PC-3 (cell line): ENCODE results near the gene COL15A1. TPM values are rescaled to one million over a fixed set of nuclear protein-coding genes. Genes with fewer than 3 reads are reported as not detected.

ENCODE experiments used
- ATAC-seq: fragments of 200-7000 bp; cut with Tn5 transposase; 2 replicates; pipeline ENCODE4 v1.9.1; 2020; ENCODE audit warnings: mild to moderate bottlenecking, moderate library complexity
- BruUV-seq: library from RNA; stranded (reverse); fragments of 400-500 nt; replicated peaks from 2 replicates; lab custom pipeline; 2021; lab: Mats Ljungman, UMichigan
- CTCF ChIA-PET: fragments of 300-600 bp; sonication (Branson Sonifier 250); formaldehyde crosslinking; loops from one replicate; lab custom pipeline; 2022; ENCODE audit warnings: antibody characterized with exemption; lab: Charles Lee
- POLR2A ChIA-PET: fragments of 300-600 bp; sonication (Branson Sonifier 250); formaldehyde crosslinking; loops from one replicate; lab custom pipeline; 2022; ENCODE audit warnings: antibody characterized with exemption; ENCODE audit not compliant: unreplicated experiment; lab: Charles Lee
- DNase-seq: peaks from one replicate; pipeline ENCODE4 v3.0.0-alpha.2; 2015
- H2AFZ ChIP-seq: fragments of 300-600 bp; sonication (generic); 2 replicates; pipeline ENCODE4 v1.6.0; 2016; ENCODE audit warnings: antibody characterized with exemption, low read length
- H3F3A ChIP-seq: fragments of 300-600 bp; sonication (generic); one replicate; pipeline ENCODE4 v1.6.0; 2017; ENCODE audit warnings: antibody characterized with exemption, low read length, control low read depth, mild to moderate bottlenecking; ENCODE audit not compliant: unreplicated experiment
- H3K27ac ChIP-seq: fragments of 300-600 bp; sonication (generic); 2 replicates; pipeline ENCODE4 v1.5.1; 2016; ENCODE audit warnings: mild to moderate bottlenecking, low read length
- H3K27me3 ChIP-seq: fragments of 300-600 bp; sonication (generic); 2 replicates; pipeline ENCODE4 v1.6.1; 2016; ENCODE audit warnings: low read length, mixed read lengths
- H3K36me3 ChIP-seq: fragments of 300-600 bp; sonication (generic); 2 replicates; pipeline ENCODE4 v1.6.1; 2016; ENCODE audit warnings: low read depth, mixed run types, low read length, mixed read lengths
- H3K4me1 ChIP-seq: fragments of 300-600 bp; sonication (generic); 2 replicates; pipeline ENCODE4 v1.5.1; 2016; ENCODE audit warnings: low read length; ENCODE audit not compliant: insufficient read depth
- H3K4me2 ChIP-seq: fragments of 300-600 bp; sonication (generic); 2 replicates; pipeline ENCODE4 v1.6.0; 2016; ENCODE audit warnings: low read length
- H3K4me3 ChIP-seq: fragments of 300-600 bp; sonication (generic); 2 replicates; pipeline ENCODE4 v1.5.1; 2016; ENCODE audit warnings: mild to moderate bottlenecking, low read length, mixed read lengths
- H3K79me2 ChIP-seq: fragments of 300-600 bp; sonication (generic); 2 replicates; pipeline ENCODE4 v1.6.1; 2017; ENCODE audit warnings: low read length, mixed read lengths
- H3K9ac ChIP-seq: fragments of 300-600 bp; sonication (generic); 2 replicates; pipeline ENCODE4 v1.6.0; 2016; ENCODE audit warnings: mild to moderate bottlenecking, low read length
- H3K9me2 ChIP-seq: fragments of 300-600 bp; sonication (generic); replicated peaks from 2 replicates; pipeline ENCODE4 v1.6.1; 2016; ENCODE audit warnings: mixed run types, low read length, mixed read lengths
- H3K9me3 ChIP-seq: fragments of 300-600 bp; sonication (generic); 2 replicates; pipeline ENCODE4 v1.6.1; 2016; ENCODE audit warnings: low read length, mixed read lengths
- H4K20me1 ChIP-seq: fragments of 300-600 bp; sonication (generic); 2 replicates; pipeline ENCODE4 v1.6.1; 2016; ENCODE audit warnings: low read length, mixed read lengths
- EZH2 ChIP-seq: fragments of 300-600 bp; sonication (generic); IDR thresholded peaks from one replicate; pipeline ENCODE4 v1.6.1; 2017; ENCODE audit warnings: antibody characterized with exemption, mild to moderate bottlenecking, low read length; ENCODE audit not compliant: unreplicated experiment
- EZH2phosphoT487 ChIP-seq: fragments of 300-600 bp; sonication (generic); IDR thresholded peaks from 2 replicates; pipeline ENCODE4 v1.6.1; 2018; ENCODE audit warnings: mild to moderate bottlenecking, antibody characterized with exemption, low read length, borderline replicate concordance
- intact Hi-C: fragments of 100-400 bp; cut with micrococcal nuclease; formaldehyde crosslinking; loops from 2 replicates; pipeline ENCODE4 v1.9.0; 2023
- total RNA-seq: library from RNA; depleted of rRNA; stranded (reverse); fragments of >200 nt; gene quantifications from 2 replicates; pipeline ENCODE4 v1.2.3, GENCODE V29; 2014
- TF ChIP-seq, protein P1 (sequence below): fragments of 300-600 bp; sonication (generic); conservative IDR thresholded peaks from 2 replicates; pipeline ENCODE4 v1.5.1; 2017; ENCODE audit warnings: antibody characterized with exemption, low read depth, mild to moderate bottlenecking, low read length

Gene COL15A1
- total RNA-seq, 1 experiment from 2014 or later = 0.04 TPM

DNA sequence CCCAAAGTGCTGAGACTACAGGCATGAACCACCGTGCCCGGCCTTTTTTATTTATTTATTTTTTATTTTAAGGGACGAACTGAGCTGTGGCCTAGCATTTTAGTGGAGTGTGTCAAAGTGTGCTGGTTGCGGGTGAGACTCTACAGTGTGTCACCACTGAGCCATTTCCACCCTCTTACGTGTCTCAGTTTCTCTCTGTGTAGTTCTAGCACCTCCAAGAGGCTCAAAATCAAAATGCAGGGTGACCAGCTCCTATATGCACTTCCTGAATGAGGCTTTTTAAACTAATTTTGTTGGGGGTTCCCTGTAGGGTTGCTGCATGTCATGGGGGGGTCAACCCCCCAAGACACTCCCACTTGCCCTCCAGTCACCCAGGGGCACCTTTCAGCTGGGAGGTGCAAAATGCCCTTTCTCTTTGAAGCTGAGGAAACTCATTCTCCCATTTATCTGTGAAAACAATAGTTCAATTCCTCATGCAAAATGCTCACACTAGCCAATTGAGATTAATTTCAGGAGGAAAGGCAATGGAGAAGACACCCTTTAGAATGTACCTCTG lies 69.3 kb downstream of the COL15A1 start:
- BruUV-seq = no TSS peak
- POLR2A ChIA-PET = no interaction called here
- no peak for ATAC-seq

DNA sequence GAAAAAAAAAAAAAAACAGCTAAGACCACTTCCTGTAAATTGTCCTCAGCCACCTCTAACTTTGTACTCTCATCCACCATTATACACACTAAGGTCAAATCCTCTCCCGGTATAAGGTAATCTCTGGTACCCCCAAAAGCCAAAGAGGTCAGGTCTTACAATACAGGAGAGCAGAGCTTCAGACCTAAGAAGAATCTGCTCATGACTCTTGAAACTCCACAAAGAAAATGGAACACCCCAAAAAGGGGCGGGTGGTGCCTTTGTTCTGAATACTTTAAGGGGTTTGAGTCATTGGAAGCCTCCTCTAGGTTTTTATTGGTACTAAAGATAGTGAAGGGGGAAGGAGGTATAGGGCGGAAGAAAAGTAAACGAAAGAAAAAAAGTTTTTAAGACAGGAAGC lies 69.8 kb downstream of the COL15A1 start:
- H3K4me3 ChIP-seq = no peak overlapping the region
- H3K79me2 ChIP-seq = no peaks in the 10 kb centered on the region
- H4K20me1 ChIP-seq = no peaks in the 10 kb centered on the region
- no peaks in the 10 kb centered on the region; the same call in 1 of the 2 replicates for H3K4me1 ChIP-seq
- POLR2A ChIA-PET = no interaction called here
- 0 out of 2 replicates have a peak overlapping the region, but pooled peaks have one; percentile 36 for H3K27ac ChIP-seq
- no peaks in the 10 kb centered on the region for H3K36me3 ChIP-seq
- intact Hi-C loops = no loop called here
- no peaks in the 10 kb centered on the region for H3F3A ChIP-seq
- TF ChIP-seq, protein P1, sequence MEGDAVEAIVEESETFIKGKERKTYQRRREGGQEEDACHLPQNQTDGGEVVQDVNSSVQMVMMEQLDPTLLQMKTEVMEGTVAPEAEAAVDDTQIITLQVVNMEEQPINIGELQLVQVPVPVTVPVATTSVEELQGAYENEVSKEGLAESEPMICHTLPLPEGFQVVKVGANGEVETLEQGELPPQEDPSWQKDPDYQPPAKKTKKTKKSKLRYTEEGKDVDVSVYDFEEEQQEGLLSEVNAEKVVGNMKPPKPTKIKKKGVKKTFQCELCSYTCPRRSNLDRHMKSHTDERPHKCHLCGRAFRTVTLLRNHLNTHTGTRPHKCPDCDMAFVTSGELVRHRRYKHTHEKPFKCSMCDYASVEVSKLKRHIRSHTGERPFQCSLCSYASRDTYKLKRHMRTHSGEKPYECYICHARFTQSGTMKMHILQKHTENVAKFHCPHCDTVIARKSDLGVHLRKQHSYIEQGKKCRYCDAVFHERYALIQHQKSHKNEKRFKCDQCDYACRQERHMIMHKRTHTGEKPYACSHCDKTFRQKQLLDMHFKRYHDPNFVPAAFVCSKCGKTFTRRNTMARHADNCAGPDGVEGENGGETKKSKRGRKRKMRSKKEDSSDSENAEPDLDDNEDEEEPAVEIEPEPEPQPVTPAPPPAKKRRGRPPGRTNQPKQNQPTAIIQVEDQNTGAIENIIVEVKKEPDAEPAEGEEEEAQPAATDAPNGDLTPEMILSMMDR = no peak
- TF ChIP-seq EZH2 = no peak
- TF ChIP-seq EZH2phosphoT487 = no peak
- CTCF ChIA-PET = no interaction called here
- H3K9ac ChIP-seq = no peak overlapping the region
- 0 out of 2 replicates have a peak overlapping the region, but pooled peaks have one; percentile 9 for H2AFZ ChIP-seq
- 0 out of 2 replicates have a peak, but pooled peaks cover 4% of the 10 kb centered on the region for H3K9me3 ChIP-seq
- H3K4me2 ChIP-seq = no peak overlapping the region
- no peaks in the 10 kb centered on the region for H3K27me3 ChIP-seq
- peak; percentile 26 for DNase-seq
- peak; percentile 54; the same call in 1 of the 2 replicates for ATAC-seq
- no TSS peak for BruUV-seq
- H3K9me2 ChIP-seq = no peaks in the 10 kb centered on the region

More for the DNA sequence above, 69.3 kb downstream of the COL15A1 start:
- Histone ChIP-seq H3K36me3 (no peaks in the 10 kb centered on the region), H4K20me1 (no peaks in the 10 kb centered on the region), H3K4me3 (no peak overlapping the region), H3K4me1 (no peaks in the 10 kb centered on the region; the same call in 1 of the 2 replicates), H3K9me3 (0 out of 2 replicates have a peak, but pooled peaks cover 4% of the 10 kb centered on the region), H2AFZ (no peak overlapping the region), H3K9me2 (no peaks in the 10 kb centered on the region), H3K9ac (no peak overlapping the region), H3F3A (no peaks in the 10 kb centered on the region), H3K27me3 (no peaks in the 10 kb centered on the region), H3K79me2 (no peaks in the 10 kb centered on the region), H3K27ac (no peak overlapping the region), H3K4me2 (no peak overlapping the region)
- TF ChIP-seq, protein P1 = no peak
- TF ChIP-seq EZH2 (no peak), EZH2phosphoT487 (no peak)
- intact Hi-C loops = no loop called here
- CTCF ChIA-PET = no interaction called here
- DNase-seq = no peak

DNA sequence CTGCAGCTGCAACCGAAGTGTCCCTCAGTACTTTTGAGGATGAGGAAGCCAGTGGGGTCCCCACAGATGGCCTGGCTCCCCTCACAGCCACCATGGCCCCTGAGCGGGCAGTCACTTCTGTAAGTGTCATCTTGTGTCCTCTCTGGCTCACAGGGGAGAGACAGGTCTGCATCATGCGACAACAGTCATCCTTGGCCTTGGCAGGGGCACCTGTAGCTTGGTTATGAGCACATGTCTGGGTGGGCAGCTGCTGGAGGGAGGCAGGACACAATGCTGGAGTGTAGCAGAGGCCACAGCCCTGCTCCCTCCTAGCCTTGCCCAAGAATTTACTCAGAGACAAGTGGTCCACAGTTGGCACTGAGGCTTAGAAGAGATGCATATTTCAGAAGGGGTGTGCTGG lies 71.7 kb downstream of the COL15A1 start:
- Histone ChIP-seq H3K36me3 (no peaks in the 10 kb centered on the region), H4K20me1 (no peaks in the 10 kb centered on the region), H2AFZ (no peak overlapping the region), H3K27me3 (no peaks in the 10 kb centered on the region), H3K9ac (no peak overlapping the region), H3K79me2 (no peaks in the 10 kb centered on the region), H3K27ac (no peak overlapping the region), H3K9me2 (no peaks in the 10 kb centered on the region), H3K4me3 (no peak overlapping the region), H3F3A (no peaks in the 10 kb centered on the region), H3K4me2 (no peak overlapping the region), H3K4me1 (peaks cover 15% of the 10 kb centered on the region), H3K9me3 (0 out of 2 replicates have a peak, but pooled peaks cover 4% of the 10 kb centered on the region)
- intact Hi-C loops = no loop called here
- CTCF ChIA-PET = no interaction called here
- POLR2A ChIA-PET = interaction anchor here (0.5 kb wide), 1 partner anchor 89 kb away, joined by 4 read pairs; the partner anchor contains the start of gene TGFBR1
- ATAC-seq (no peak), DNase-seq (no peak)
- TF ChIP-seq EZH2 (no peak), EZH2phosphoT487 (no peak)
- TF ChIP-seq, protein P1 = no peak
- BruUV-seq = no TSS peak
